Fibroblast of lung (primary cell): ENCODE measurements around the gene CRIP1. TPM values are rescaled to one million over a fixed set of nuclear protein-coding genes. Genes with fewer than 3 reads are reported as not detected.

ENCODE experiments used
- DNase-seq, 2 donors: peaks; one replicate each; pipeline versions ENCODE4 v3.0.0 to v3.0.0-alpha.2; 2010; ENCODE audit warnings: low read depth in 2 of 2
- H2AFZ ChIP-seq: 2 replicates; pipeline ENCODE4 v1.5.1; 2012; ENCODE audit warnings: low read length, control low read depth, inconsistent platforms
- H3K27ac ChIP-seq: 2 replicates; pipeline ENCODE4 v1.5.1; 2011; ENCODE audit warnings: low read length, control low read depth; ENCODE audit not compliant: insufficient read depth
- H3K27me3 ChIP-seq: 2 replicates; pipeline ENCODE4 v1.5.1; 2011; ENCODE audit warnings: mild to moderate bottlenecking, low read length; ENCODE audit not compliant: control insufficient read depth, insufficient read depth
- H3K36me3 ChIP-seq: 2 replicates; pipeline ENCODE4 v1.5.1; 2011; ENCODE audit warnings: low read length; ENCODE audit not compliant: control insufficient read depth, insufficient read depth
- H3K4me1 ChIP-seq: 2 replicates; pipeline ENCODE4 v1.5.1; 2011; ENCODE audit warnings: low read length; ENCODE audit not compliant: control insufficient read depth, insufficient read depth; ENCODE audit errors: extremely low read depth
- H3K4me2 ChIP-seq: 2 replicates; pipeline ENCODE4 v1.5.1; 2011; ENCODE audit warnings: low read length, control low read depth; ENCODE audit not compliant: insufficient read depth; ENCODE audit errors: extremely low read depth
- H3K4me3 ChIP-seq, 4 experiments: fragments of 200-600 bp in 1 of 4; sonication (generic) in 1 of 4; replicated peaks in 1 of 4; 2 replicates each; pipeline ENCODE4 v1.5.1; 2011 to 2016; ENCODE audit warnings: low read length in 4 of 4, low read depth in 3 of 4, mild to moderate bottlenecking in 3 of 4, control low read depth in 2 of 4, inconsistent platforms in 1 of 4, mixed read lengths in 1 of 4; ENCODE audit not compliant: insufficient read depth in 1 of 4; ENCODE audit errors: control extremely low read depth in 1 of 4
- H3K79me2 ChIP-seq: 2 replicates; pipeline ENCODE4 v1.5.1; 2012; ENCODE audit warnings: mild to moderate bottlenecking, low read length, inconsistent platforms; ENCODE audit not compliant: control insufficient read depth, insufficient read depth
- H3K9ac ChIP-seq: 2 replicates; pipeline ENCODE4 v1.5.1; 2011; ENCODE audit warnings: mild to moderate bottlenecking, low read length, control low read depth; ENCODE audit not compliant: insufficient read depth
- H3K9me3 ChIP-seq: 2 replicates; pipeline ENCODE4 v1.5.1; 2012; ENCODE audit warnings: low read depth, low read length; ENCODE audit not compliant: control insufficient read depth, insufficient read depth
- H4K20me1 ChIP-seq: 2 replicates; pipeline ENCODE4 v1.5.1; 2011; ENCODE audit warnings: low read length; ENCODE audit not compliant: control insufficient read depth, insufficient read depth; ENCODE audit errors: extremely low read depth
- EZH2 ChIP-seq: IDR thresholded peaks from 2 replicates; pipeline ENCODE4 v1.5.1; 2012; ENCODE audit warnings: low read length, control low read depth, mild to moderate bottlenecking; ENCODE audit errors: missing control alignments
- polyA plus RNA-seq, 2 donors: library from polyadenylated mRNA; depleted of rRNA in 1 of 2; stranded (reverse) in 1 of 2; unstranded in 1 of 2; fragments of >200 nt; gene quantifications; 2 replicates each; pipeline ENCODE4 v1.2.1, GENCODE V29; 2011 to 2012; ENCODE audit warnings: missing spikeins in 1 of 2
- total RNA-seq: library from RNA; depleted of rRNA; stranded (reverse); fragments of >200 nt; gene quantifications from 2 replicates; pipeline ENCODE4 v1.2.1, GENCODE V29; 2014
- TF ChIP-seq, protein P1 (sequence below), 2 donors: IDR thresholded peaks in 1 of 2; conservative IDR thresholded peaks in 1 of 2; 1 replicate in 1 of 2; 2 replicates in 1 of 2; pipeline ENCODE4 v1.5.1; 2011 to 2012; ENCODE audit warnings: low read length in 2 of 2, control low read depth in 1 of 2, inconsistent platforms in 1 of 2, low read depth in 1 of 2, mild to moderate bottlenecking in 1 of 2

The CRIP1 gene
- total and polyA plus RNA-seq, 2 donors (not counting 1 experiment from before 2014, with no cell fraction given): 2.5 to 3.0 TPM

DNA sequence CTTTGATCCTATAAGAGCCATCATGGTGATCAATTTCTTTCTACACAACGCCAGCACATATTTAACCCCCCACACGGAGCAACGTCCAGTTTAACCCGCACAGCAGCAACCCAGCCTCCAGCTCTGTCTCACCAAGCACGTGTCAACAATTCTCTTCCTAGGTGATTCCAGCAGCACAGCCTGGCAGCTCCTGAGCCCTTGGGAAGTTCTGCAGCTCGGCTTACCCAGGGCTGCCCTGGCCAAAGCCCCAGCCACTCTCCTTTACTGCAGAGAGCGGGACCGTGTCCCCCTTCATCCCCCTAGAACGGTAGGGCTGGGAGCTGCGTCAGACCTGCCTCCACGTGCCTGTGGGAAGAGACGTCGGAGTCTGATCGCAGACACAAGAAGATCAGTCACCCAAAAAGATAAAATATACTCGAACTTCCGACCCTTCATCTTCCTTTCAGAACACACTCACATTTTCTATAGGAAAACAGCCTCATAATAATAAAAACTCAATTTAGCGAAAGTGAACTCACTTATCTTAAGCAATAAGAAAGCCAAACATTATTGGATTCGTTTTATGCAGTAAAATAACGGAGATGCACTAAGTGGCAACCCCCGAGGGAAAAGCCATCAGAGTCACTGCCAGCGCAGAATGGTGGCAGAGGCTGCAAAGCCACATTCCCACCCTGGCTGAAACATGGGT is 47.3 kb downstream of the CRIP1 start:
- Histone ChIP-seq H3K9ac (no peak overlapping the region), H3K27me3 (peaks cover 2% of the 10 kb centered on the region), H3K4me3 (no peak overlapping the region), H3K79me2 (no peaks in the 10 kb centered on the region), H3K27ac (no peak overlapping the region), H2AFZ (no peak overlapping the region), H3K36me3 (no peaks in the 10 kb centered on the region), H3K4me2 (no peak overlapping the region), H4K20me1 (no peaks in the 10 kb centered on the region), H3K9me3 (no peaks in the 10 kb centered on the region), H3K4me1 (no peaks in the 10 kb centered on the region)
- no peak for DNase-seq
- TF ChIP-seq, protein P1, sequence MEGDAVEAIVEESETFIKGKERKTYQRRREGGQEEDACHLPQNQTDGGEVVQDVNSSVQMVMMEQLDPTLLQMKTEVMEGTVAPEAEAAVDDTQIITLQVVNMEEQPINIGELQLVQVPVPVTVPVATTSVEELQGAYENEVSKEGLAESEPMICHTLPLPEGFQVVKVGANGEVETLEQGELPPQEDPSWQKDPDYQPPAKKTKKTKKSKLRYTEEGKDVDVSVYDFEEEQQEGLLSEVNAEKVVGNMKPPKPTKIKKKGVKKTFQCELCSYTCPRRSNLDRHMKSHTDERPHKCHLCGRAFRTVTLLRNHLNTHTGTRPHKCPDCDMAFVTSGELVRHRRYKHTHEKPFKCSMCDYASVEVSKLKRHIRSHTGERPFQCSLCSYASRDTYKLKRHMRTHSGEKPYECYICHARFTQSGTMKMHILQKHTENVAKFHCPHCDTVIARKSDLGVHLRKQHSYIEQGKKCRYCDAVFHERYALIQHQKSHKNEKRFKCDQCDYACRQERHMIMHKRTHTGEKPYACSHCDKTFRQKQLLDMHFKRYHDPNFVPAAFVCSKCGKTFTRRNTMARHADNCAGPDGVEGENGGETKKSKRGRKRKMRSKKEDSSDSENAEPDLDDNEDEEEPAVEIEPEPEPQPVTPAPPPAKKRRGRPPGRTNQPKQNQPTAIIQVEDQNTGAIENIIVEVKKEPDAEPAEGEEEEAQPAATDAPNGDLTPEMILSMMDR (conservative IDR thresholded peaks at IDR 0.05 in 1 of 2, IDR thresholded peaks at IDR 0.05 in 1 of 2; ENCODE audit: low read depth in 1 of 2, low read length in 2 of 2): no peak
- TF ChIP-seq EZH2: no peak

DNA sequence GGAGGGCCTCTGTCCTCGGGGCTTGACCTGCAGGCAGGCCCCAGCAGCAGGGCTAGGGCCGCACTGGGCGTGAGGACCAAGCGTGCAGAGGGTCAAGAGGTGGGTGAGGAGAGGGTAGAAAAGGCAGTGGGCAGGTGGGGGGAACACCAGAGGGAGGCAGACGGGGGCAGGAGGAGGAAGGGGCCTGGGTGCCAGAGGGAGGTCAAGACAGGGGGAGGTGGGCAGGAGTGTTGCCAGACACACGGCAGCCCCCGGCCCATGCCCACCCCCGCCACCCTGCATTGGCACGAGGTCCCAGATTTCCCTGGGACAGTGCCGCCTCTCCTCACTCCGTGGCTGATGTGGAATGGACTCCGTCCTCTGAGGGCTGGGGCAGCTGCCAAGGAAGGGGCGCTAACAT is 47.9 kb downstream of the CRIP1 start:
- no peak overlapping the region for H3K4me3 ChIP-seq
- H3K27me3 ChIP-seq: peaks cover 2% of the 10 kb centered on the region
- no peaks in the 10 kb centered on the region for H4K20me1 ChIP-seq
- no peaks in the 10 kb centered on the region for H3K4me1 ChIP-seq
- H3K9me3 ChIP-seq: no peaks in the 10 kb centered on the region
- TF ChIP-seq, protein P1 (conservative IDR thresholded peaks at IDR 0.05 in 1 of 2, IDR thresholded peaks at IDR 0.05 in 1 of 2; ENCODE audit: low read depth in 1 of 2, low read length in 2 of 2): no peak
- TF ChIP-seq EZH2: no peak
- H3K36me3 ChIP-seq: no peaks in the 10 kb centered on the region
- no peak overlapping the region for H3K27ac ChIP-seq
- no peak overlapping the region for H2AFZ ChIP-seq
- DNase-seq: no peak
- no peak overlapping the region for H3K4me2 ChIP-seq
- H3K9ac ChIP-seq: no peak overlapping the region
- no peaks in the 10 kb centered on the region for H3K79me2 ChIP-seq

DNA sequence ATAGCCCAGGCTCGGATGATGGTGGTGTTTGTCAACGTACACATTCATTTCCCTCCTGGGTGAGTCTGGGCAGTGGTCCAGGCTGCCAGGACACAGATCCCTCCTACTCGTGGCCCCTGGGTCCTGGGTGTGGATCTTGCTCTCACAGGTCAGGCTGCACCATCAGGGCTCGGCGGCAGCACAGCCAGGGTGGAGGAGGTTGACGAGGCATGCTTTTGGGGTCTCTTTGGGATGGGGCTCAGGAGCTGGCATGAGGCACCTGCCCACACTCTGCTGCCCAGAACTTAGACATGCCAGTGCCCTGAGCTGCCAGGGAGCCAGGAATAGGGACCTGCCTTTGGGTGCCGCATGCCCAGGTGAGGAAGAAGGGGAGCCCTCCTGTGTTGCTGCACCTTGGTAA is 49.4 kb downstream of the CRIP1 start:
- Histone ChIP-seq H3K9me3 (no peaks in the 10 kb centered on the region), H3K79me2 (no peaks in the 10 kb centered on the region), H3K4me3 (no peak overlapping the region), H3K9ac (no peak overlapping the region), H3K36me3 (no peaks in the 10 kb centered on the region), H3K4me1 (no peaks in the 10 kb centered on the region), H4K20me1 (no peaks in the 10 kb centered on the region), H3K27me3 (peaks cover 2% of the 10 kb centered on the region), H3K4me2 (no peak overlapping the region), H2AFZ (no peak overlapping the region), H3K27ac (no peak overlapping the region)
- no peak for TF ChIP-seq EZH2
- TF ChIP-seq, protein P1 (conservative IDR thresholded peaks at IDR 0.05 in 1 of 2, IDR thresholded peaks at IDR 0.05 in 1 of 2; ENCODE audit: low read depth in 1 of 2, low read length in 2 of 2): no peak
- DNase-seq: no peak
